ENCODE results near the gene FAM193A. TPM values are rescaled to one million over a fixed set of nuclear protein-coding genes. Genes with fewer than 3 reads are reported as not detected.
"Not testable (repeated sequence)": the region's sequence is repeated elsewhere in the genome, so short reads cannot be mapped to it uniquely, and the experiment has no call there.

The FAM193A gene
- total RNA-seq, 6 experiments from 2014 or later: 20.4 to 22.3 (median 20.8) TPM

- H3K4me3 Mint-ChIP-seq: no peak overlapping the region
- no peaks in the 10 kb centered on the region for H3K9me3 Mint-ChIP-seq
- H3K36me3 Mint-ChIP-seq (ENCODE audit: low read depth): no peaks in the 10 kb centered on the region
- H3K27me3 Mint-ChIP-seq (ENCODE audit: insufficient read depth): peaks cover 1% of the 10 kb centered on the region
- TF ChIP-seq CTCF (IDR thresholded peaks at IDR 0.05): no peak
- DNase-seq: no peak
- H3K4me1 Mint-ChIP-seq (ENCODE audit: low read depth): peaks cover 51% of the 10 kb centered on the region
- peak overlapping the region; percentile 64 for H3K27ac Mint-ChIP-seq
Observed at GRCh38 chr4:2591189-2591588, 54.7 kb downstream of the FAM193A start.

DNA sequence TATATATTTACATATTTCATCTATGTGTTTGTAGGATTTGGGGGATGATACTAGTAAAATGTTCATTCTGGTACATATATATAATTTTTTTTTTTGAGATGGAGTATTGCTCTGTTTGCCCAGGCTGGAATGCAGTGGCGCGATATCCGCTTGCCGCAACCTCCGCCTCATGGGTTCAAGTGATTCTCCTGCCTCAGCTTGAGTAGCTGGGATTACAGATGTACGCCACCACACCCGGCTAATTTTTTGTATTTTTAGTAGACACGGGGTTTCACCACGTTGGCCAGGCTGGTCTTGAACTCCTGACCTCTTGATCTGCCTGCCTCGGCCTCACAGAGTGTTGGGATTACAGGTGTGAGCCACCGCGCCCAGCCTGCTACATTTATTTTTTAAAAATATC, 55.6 kb downstream of the FAM193A start:
- H3K27ac Mint-ChIP-seq; H3K27me3 Mint-ChIP-seq (ENCODE audit: insufficient read depth); H3K4me3 Mint-ChIP-seq; DNase-seq; H3K9me3 Mint-ChIP-seq; H3K36me3 Mint-ChIP-seq (ENCODE audit: low read depth): not testable (repeated sequence)
- peaks cover 52% of the 10 kb centered on the region for H3K4me1 Mint-ChIP-seq (ENCODE audit: low read depth)

DNA sequence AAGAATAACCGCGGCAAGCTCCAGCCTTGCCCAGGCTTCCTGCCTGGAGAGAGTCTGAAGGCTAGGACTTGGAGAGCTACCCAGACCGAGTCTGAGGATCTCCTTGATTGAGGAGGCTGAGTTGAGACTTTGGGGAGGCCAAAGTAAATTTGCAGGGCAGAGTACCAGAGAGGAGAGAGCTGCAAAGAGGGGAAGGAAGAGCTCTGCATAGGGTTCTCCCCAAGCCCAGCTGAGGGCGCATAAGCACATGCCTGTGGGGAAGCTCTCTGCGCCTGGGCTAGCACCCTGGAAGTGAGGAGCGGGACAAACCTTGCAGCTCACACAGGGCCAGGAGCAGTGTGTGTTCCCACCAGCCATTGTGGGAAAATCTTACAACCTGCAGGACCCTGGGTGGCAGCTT, 56.1 kb downstream of the FAM193A start:
- Mint-ChIP-seq H3K4me1 (ENCODE audit: low read depth) (peaks cover 52% of the 10 kb centered on the region), H3K36me3 (ENCODE audit: low read depth) (peaks cover 8% of the 10 kb centered on the region; the same call in 1 of the 2 replicates), H3K27ac (peak overlapping the region; percentile 48; the same call in 1 of the 2 replicates), H3K4me3 (no peak overlapping the region), H3K27me3 (ENCODE audit: insufficient read depth) (peaks cover 1% of the 10 kb centered on the region), H3K9me3 (no peaks in the 10 kb centered on the region)
- DNase-seq: no peak
- no peak for TF ChIP-seq CTCF (IDR thresholded peaks at IDR 0.05)

GRCh38 chr4:2593003-2593402, 56.6 kb downstream of the FAM193A start:
- H3K9me3 Mint-ChIP-seq: no peaks in the 10 kb centered on the region
- no peak overlapping the region for H3K4me3 Mint-ChIP-seq
- peaks cover 1% of the 10 kb centered on the region for H3K27me3 Mint-ChIP-seq (ENCODE audit: insufficient read depth)
- peaks cover 8% of the 10 kb centered on the region; the same call in 1 of the 2 replicates for H3K36me3 Mint-ChIP-seq (ENCODE audit: low read depth)
- no peak overlapping the region for H3K27ac Mint-ChIP-seq
- no peak for TF ChIP-seq CTCF (IDR thresholded peaks at IDR 0.05)
- peaks cover 52% of the 10 kb centered on the region for H3K4me1 Mint-ChIP-seq (ENCODE audit: low read depth)
- DNase-seq: no peak

DNA sequence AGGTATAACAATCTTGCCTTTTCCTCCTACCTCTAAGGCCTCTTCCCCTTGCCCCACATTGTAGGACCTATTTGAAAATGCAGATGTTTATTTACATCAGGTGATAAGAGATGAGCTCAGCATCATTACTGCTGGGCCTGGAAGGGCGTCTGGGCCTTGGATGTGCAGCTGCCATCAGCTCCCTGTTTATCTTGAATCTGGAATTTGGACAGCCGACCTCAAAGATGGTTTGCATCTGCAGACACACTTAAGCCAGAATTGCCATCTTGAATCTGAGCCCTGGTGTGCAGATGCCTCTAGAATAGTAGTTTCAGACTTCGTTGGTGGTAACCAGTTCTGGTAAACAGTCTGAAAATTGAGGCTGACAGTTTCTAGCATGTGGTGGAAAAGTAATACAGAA, 59.0 kb downstream of the FAM193A start:
- peaks cover 17% of the 10 kb centered on the region; the same call in 1 of the 2 replicates for H3K36me3 Mint-ChIP-seq (ENCODE audit: low read depth)
- H3K9me3 Mint-ChIP-seq: no peaks in the 10 kb centered on the region
- H3K27me3 Mint-ChIP-seq (ENCODE audit: insufficient read depth): peaks cover 1% of the 10 kb centered on the region
- no peak for TF ChIP-seq CTCF (IDR thresholded peaks at IDR 0.05)
- H3K4me3 Mint-ChIP-seq: no peak overlapping the region
- H3K27ac Mint-ChIP-seq: no peak overlapping the region
- no peak for DNase-seq
- H3K4me1 Mint-ChIP-seq (ENCODE audit: low read depth): peaks cover 60% of the 10 kb centered on the region

DNA sequence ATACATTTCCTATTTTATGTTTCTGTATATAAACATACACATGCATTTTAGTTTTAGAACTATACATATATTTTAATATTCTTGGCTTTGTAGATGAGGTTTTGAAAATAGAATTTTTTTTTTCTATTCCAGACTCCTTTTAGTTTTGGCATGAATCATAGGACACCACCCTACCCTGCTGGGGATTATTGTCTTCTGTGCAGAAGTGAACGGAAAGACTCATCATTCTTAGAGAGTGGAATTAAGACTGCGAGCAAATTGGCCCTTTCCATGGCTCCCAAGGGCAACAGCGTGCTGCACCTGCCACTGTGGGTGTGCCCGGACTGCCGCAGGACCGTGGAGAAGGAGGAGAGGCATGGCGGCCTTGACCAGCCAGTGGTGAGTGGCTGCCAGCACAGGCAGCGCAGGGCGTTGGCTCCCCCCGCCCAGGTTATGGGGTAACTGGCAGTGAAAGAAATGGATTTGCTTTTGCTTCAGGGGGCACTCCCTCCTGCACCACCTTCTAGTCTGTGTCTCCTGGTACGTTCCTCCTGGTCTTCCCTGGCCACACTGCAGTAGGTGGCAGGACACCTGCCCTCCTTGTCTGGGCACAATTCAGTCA, 59.6 kb downstream of the FAM193A start:
- Mint-ChIP-seq H3K4me3 (no peak overlapping the region), H3K27me3 (ENCODE audit: insufficient read depth) (peaks cover 1% of the 10 kb centered on the region), H3K27ac (no peak overlapping the region), H3K4me1 (ENCODE audit: low read depth) (peaks cover 59% of the 10 kb centered on the region), H3K9me3 (no peaks in the 10 kb centered on the region), H3K36me3 (ENCODE audit: low read depth) (peaks cover 22% of the 10 kb centered on the region; the same call in 1 of the 2 replicates)
- no peak for TF ChIP-seq CTCF (IDR thresholded peaks at IDR 0.05)
- no peak for DNase-seq
